Mesendoderm (in vitro differentiated cells): ENCODE results near the gene CSTF2T.

Experiments used
- DNase-seq: peaks from one replicate; pipeline ENCODE4 v3.0.0; 2013
- H2AK5ac ChIP-seq: 2 replicates; pipeline ENCODE4 v1.6.1; 2013; ENCODE audit warnings: low read length, inconsistent platforms
- H2BK120ac ChIP-seq: 2 replicates; pipeline ENCODE4 v1.6.1; 2013; ENCODE audit warnings: low read depth, mild to moderate bottlenecking, low read length, moderate library complexity, mixed read lengths
- H2BK15ac ChIP-seq: replicated peaks from 2 replicates; pipeline ENCODE4 v1.6.1; 2013; ENCODE audit warnings: low read depth, mild to moderate bottlenecking, moderate library complexity
- H2BK5ac ChIP-seq: 2 replicates; pipeline ENCODE4 v1.6.1; 2013; ENCODE audit warnings: low read length, inconsistent platforms
- H3K18ac ChIP-seq: 2 replicates; pipeline ENCODE4 v1.6.1; 2013; ENCODE audit warnings: mild to moderate bottlenecking, low read length, mixed read lengths
- H3K23ac ChIP-seq: one replicate; pipeline ENCODE4 v1.6.1; 2013; ENCODE audit warnings: low read length
- H3K27ac ChIP-seq: 2 replicates; pipeline ENCODE4 v1.5.1; 2013; ENCODE audit warnings: low read depth, mild to moderate bottlenecking, inconsistent platforms, low read length, moderate library complexity
- H3K27me3 ChIP-seq: 2 replicates; pipeline ENCODE4 v1.6.1; 2013; ENCODE audit warnings: low read length, control low read depth, mild to moderate bottlenecking, inconsistent platforms; ENCODE audit not compliant: insufficient read depth, poor library complexity
- H3K36me3 ChIP-seq: 2 replicates; pipeline ENCODE4 v1.6.1; 2013; ENCODE audit warnings: low read length, inconsistent platforms; ENCODE audit not compliant: control insufficient read depth, insufficient read depth
- H3K4ac ChIP-seq: one replicate; pipeline ENCODE4 v1.6.1; 2013; ENCODE audit warnings: low read depth, mild to moderate bottlenecking, low read length, moderate library complexity
- H3K4me1 ChIP-seq: 2 replicates; pipeline ENCODE4 v1.6.1; 2013; ENCODE audit warnings: low read depth, low read length, inconsistent platforms; ENCODE audit not compliant: control insufficient read depth
- H3K4me2 ChIP-seq: 2 replicates; pipeline ENCODE4 v1.6.1; 2013; ENCODE audit warnings: low read length
- H3K4me3 ChIP-seq: 2 replicates; pipeline ENCODE4 v1.5.1; 2013; ENCODE audit warnings: mild to moderate bottlenecking, low read length
- H3K56ac ChIP-seq: one replicate; pipeline ENCODE4 v1.6.1; 2013; ENCODE audit warnings: low read length
- H3K79me1 ChIP-seq: 2 replicates; pipeline ENCODE4 v1.6.1; 2013; ENCODE audit warnings: low read length, inconsistent platforms
- H3K79me2 ChIP-seq: 2 replicates; pipeline ENCODE4 v1.6.1; 2013; ENCODE audit warnings: mild to moderate bottlenecking, low read length; ENCODE audit not compliant: control insufficient read depth, insufficient read depth
- H3K9ac ChIP-seq: 2 replicates; pipeline ENCODE4 v1.6.1; 2013; ENCODE audit warnings: low read length, inconsistent platforms
- H4K5ac ChIP-seq: one replicate; pipeline ENCODE4 v1.6.1; 2013; ENCODE audit warnings: low read length
- H4K8ac ChIP-seq: one replicate; pipeline ENCODE4 v1.6.1; 2013; ENCODE audit warnings: low read depth, mild to moderate bottlenecking, control low read depth, low read length, moderate library complexity
- WGBS: extraction: QIAGEN DNeasy Blood & Tissue Kit; methylation state at CpG from one replicate; pipeline ENCODE4 v1.1.7; 2013; ENCODE audit warnings: low lambda C conversion rate, missing lambda C conversion rate; ENCODE audit not compliant: insufficient coverage; ENCODE audit errors: extremely low coverage; 5-methylcytosine and 5-hydroxymethylcytosine counted together

Gene CSTF2T

GRCh38 chr10:51667678-51668335 lies 31.6 kb downstream of the CSTF2T start:
- no peaks in the 10 kb centered on the region for H3K36me3 ChIP-seq
- no peak overlapping the region for H3K4me3 ChIP-seq
- no peak overlapping the region for H3K56ac ChIP-seq
- H3K4me1 ChIP-seq, result no peaks in the 10 kb centered on the region
- H3K27ac ChIP-seq, result no peak overlapping the region
- no CpG with 5 or more reads among the region's 1 CpG for WGBS
- no peaks in the 10 kb centered on the region for H3K79me1 ChIP-seq
- no peak overlapping the region for H2BK5ac ChIP-seq
- no peak overlapping the region for H3K18ac ChIP-seq
- DNase-seq, result no peak
- no peak overlapping the region for H3K23ac ChIP-seq
- no peak overlapping the region for H2AK5ac ChIP-seq
- no peak overlapping the region for H2BK120ac ChIP-seq
- no peak overlapping the region for H4K8ac ChIP-seq
- no peaks in the 10 kb centered on the region for H3K79me2 ChIP-seq
- no peak overlapping the region for H3K4me2 ChIP-seq
- no peaks in the 10 kb centered on the region for H3K27me3 ChIP-seq
- H3K9ac ChIP-seq, result no peak overlapping the region
- H2BK15ac ChIP-seq, result no peak overlapping the region
- H3K4ac ChIP-seq, result no peak overlapping the region
- H4K5ac ChIP-seq, result no peak overlapping the region

GRCh38 chr10:51666456-51666855 lies 32.9 kb downstream of the CSTF2T start:
- Histone ChIP-seq H3K4me1 (no peaks in the 10 kb centered on the region), H3K79me2 (no peaks in the 10 kb centered on the region), H3K36me3 (no peaks in the 10 kb centered on the region), H4K5ac (no peak overlapping the region), H3K23ac (no peak overlapping the region), H2BK120ac (no peak overlapping the region), H2BK15ac (no peak overlapping the region), H3K4ac (no peak overlapping the region), H2AK5ac (no peak overlapping the region), H3K9ac (no peak overlapping the region), H3K18ac (no peak overlapping the region), H3K27me3 (no peaks in the 10 kb centered on the region), H3K56ac (no peak overlapping the region), H3K4me3 (no peak overlapping the region), H2BK5ac (no peak overlapping the region), H3K79me1 (no peaks in the 10 kb centered on the region), H4K8ac (no peak overlapping the region), H3K27ac (no peak overlapping the region), H3K4me2 (no peak overlapping the region)
- no peak for DNase-seq

- Histone ChIP-seq H3K4me1 (no peaks in the 10 kb centered on the region), H3K9ac (no peak overlapping the region)
Measured at GRCh38 chr10:51663086-51663485, 36.3 kb downstream of the CSTF2T start.

GRCh38 chr10:51659344-51659743 lies 40.1 kb downstream of the CSTF2T start:
- no peaks in the 10 kb centered on the region for H3K79me1 ChIP-seq
- no peak overlapping the region for H2BK5ac ChIP-seq
- no peak overlapping the region for H4K8ac ChIP-seq
- no peaks in the 10 kb centered on the region for H3K27me3 ChIP-seq
- no peak overlapping the region for H2AK5ac ChIP-seq
- no peaks in the 10 kb centered on the region for H3K36me3 ChIP-seq
- no peak overlapping the region for H3K4me3 ChIP-seq
- no peak overlapping the region for H3K27ac ChIP-seq
- no peak overlapping the region for H3K9ac ChIP-seq
- no peak overlapping the region for H3K18ac ChIP-seq
- no peak overlapping the region for H2BK15ac ChIP-seq
- no peak overlapping the region for H3K23ac ChIP-seq
- no peak overlapping the region for H3K56ac ChIP-seq
- DNase-seq, result no peak
- no peak overlapping the region for H3K4me2 ChIP-seq
- no peak overlapping the region for H2BK120ac ChIP-seq
- no peaks in the 10 kb centered on the region for H3K79me2 ChIP-seq
- no peak overlapping the region for H4K5ac ChIP-seq
- no peaks in the 10 kb centered on the region for H3K4me1 ChIP-seq
- no CpG with 5 or more reads among the region's 1 CpG for WGBS
- no peak overlapping the region for H3K4ac ChIP-seq

More at GRCh38 chr10:51663086-51663485, 36.3 kb downstream of the CSTF2T start:
- Histone ChIP-seq H4K8ac (no peak overlapping the region), H3K23ac (no peak overlapping the region), H3K36me3 (no peaks in the 10 kb centered on the region), H4K5ac (no peak overlapping the region), H3K18ac (no peak overlapping the region), H3K4me2 (no peak overlapping the region), H3K79me1 (no peaks in the 10 kb centered on the region), H3K27me3 (no peaks in the 10 kb centered on the region), H3K56ac (no peak overlapping the region), H3K27ac (no peak overlapping the region), H2BK120ac (no peak overlapping the region), H2BK5ac (no peak overlapping the region), H3K79me2 (no peaks in the 10 kb centered on the region), H3K4ac (no peak overlapping the region), H2BK15ac (no peak overlapping the region), H2AK5ac (no peak overlapping the region), H3K4me3 (no peak overlapping the region)
- no peak for DNase-seq
- WGBS, result no CpG with 5 or more reads among the region's 3 CpGs

GRCh38 chr10:51658000-51658399 lies 41.4 kb downstream of the CSTF2T start:
- DNase-seq, result no peak

GRCh38 chr10:51656503-51656902 lies 42.9 kb downstream of the CSTF2T start:
- DNase-seq, result no peak
- H3K79me2 ChIP-seq, result no peaks in the 10 kb centered on the region
- no peak overlapping the region for H4K5ac ChIP-seq
- no peak overlapping the region for H2BK120ac ChIP-seq
- no peak overlapping the region for H3K27ac ChIP-seq
- no peaks in the 10 kb centered on the region for H3K79me1 ChIP-seq
- H2BK15ac ChIP-seq, result no peak overlapping the region
- H3K4me2 ChIP-seq, result no peak overlapping the region
- H3K4ac ChIP-seq, result no peak overlapping the region
- no peaks in the 10 kb centered on the region for H3K27me3 ChIP-seq
- H3K4me3 ChIP-seq, result no peak overlapping the region
- no peak overlapping the region for H3K56ac ChIP-seq
- H3K23ac ChIP-seq, result no peak overlapping the region
- no peak overlapping the region for H3K9ac ChIP-seq
- H3K4me1 ChIP-seq, result no peaks in the 10 kb centered on the region
- no peak overlapping the region for H2BK5ac ChIP-seq
- H4K8ac ChIP-seq, result no peak overlapping the region
- H3K36me3 ChIP-seq, result no peaks in the 10 kb centered on the region
- no CpG with 5 or more reads among the region's 3 CpGs for WGBS
- H3K18ac ChIP-seq, result no peak overlapping the region
- no peak overlapping the region for H2AK5ac ChIP-seq

More at GRCh38 chr10:51658000-51658399, 41.4 kb downstream of the CSTF2T start:
- Histone ChIP-seq H3K4ac (no peak overlapping the region), H3K4me1 (no peaks in the 10 kb centered on the region), H3K27ac (no peak overlapping the region), H3K36me3 (no peaks in the 10 kb centered on the region), H3K18ac (no peak overlapping the region), H2BK5ac (no peak overlapping the region), H2BK120ac (no peak overlapping the region), H3K9ac (no peak overlapping the region), H3K56ac (no peak overlapping the region), H4K5ac (no peak overlapping the region), H3K4me3 (no peak overlapping the region), H2AK5ac (no peak overlapping the region), H3K27me3 (no peaks in the 10 kb centered on the region), H4K8ac (no peak overlapping the region), H3K23ac (no peak overlapping the region), H3K79me1 (no peaks in the 10 kb centered on the region), H2BK15ac (no peak overlapping the region), H3K4me2 (no peak overlapping the region), H3K79me2 (no peaks in the 10 kb centered on the region)
- WGBS, result no CpG with 5 or more reads among the region's 2 CpGs
